ENCODE results near the gene MIAT.

DNA sequence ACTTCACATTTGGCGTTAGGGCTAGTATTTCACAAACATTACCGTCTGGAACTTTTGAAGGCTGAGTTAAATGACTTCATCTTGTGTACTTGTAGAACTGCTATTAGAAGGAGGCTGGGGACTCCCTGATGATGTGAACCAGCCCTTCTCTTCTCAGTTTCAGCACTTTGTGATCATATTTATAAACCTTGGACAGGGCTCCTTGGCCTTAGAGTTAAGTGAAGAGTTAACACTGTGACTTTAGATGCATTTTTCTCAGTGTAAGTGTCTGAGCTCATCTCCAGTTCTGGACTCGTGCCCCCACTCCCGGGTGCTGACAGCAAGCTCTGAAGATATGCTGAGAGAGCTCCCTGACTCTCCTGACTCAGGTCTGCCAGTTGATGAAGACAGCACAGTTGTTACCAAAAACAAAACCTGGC, 8.4 kb downstream of the MIAT start:
- TF ChIP-seq, protein P1, sequence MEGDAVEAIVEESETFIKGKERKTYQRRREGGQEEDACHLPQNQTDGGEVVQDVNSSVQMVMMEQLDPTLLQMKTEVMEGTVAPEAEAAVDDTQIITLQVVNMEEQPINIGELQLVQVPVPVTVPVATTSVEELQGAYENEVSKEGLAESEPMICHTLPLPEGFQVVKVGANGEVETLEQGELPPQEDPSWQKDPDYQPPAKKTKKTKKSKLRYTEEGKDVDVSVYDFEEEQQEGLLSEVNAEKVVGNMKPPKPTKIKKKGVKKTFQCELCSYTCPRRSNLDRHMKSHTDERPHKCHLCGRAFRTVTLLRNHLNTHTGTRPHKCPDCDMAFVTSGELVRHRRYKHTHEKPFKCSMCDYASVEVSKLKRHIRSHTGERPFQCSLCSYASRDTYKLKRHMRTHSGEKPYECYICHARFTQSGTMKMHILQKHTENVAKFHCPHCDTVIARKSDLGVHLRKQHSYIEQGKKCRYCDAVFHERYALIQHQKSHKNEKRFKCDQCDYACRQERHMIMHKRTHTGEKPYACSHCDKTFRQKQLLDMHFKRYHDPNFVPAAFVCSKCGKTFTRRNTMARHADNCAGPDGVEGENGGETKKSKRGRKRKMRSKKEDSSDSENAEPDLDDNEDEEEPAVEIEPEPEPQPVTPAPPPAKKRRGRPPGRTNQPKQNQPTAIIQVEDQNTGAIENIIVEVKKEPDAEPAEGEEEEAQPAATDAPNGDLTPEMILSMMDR (IDR thresholded peaks at IDR 0.05) = peak; percentile 35
- no peak for TF ChIP-seq POLR2AphosphoS5 (IDR thresholded peaks at IDR 0.05; ENCODE audit: low read depth, low read length)
